ENCODE data around the gene RNF212.

- no peak for TF ChIP-seq TAF1 (IDR thresholded peaks at IDR 0.05; ENCODE audit: borderline replicate concordance, insufficient read depth, low read length)
- TF ChIP-seq REST (IDR thresholded peaks at IDR 0.05; ENCODE audit: insufficient read depth in 1 of 2, low read depth in 2 of 2, low read length in 2 of 2), result no peak
These were observed 82.0 kb downstream of the RNF212 start for GRCh38 chr4:1031346-1031745.
